Breast epithelium (tissue), 3 donors: ENCODE results near the gene SCG5.

Source experiments
- POLR2A ChIP-seq: fragments of 450-650 bp; IDR thresholded peaks from one replicate; pipeline ENCODE4 v1.6.1; 2016; ENCODE audit warnings: antibody characterized with exemption, mild to moderate bottlenecking, moderate library complexity
- TF ChIP-seq, protein P1 (sequence below), 3 donors: fragments of 450-650 bp; IDR thresholded peaks; one replicate each; pipeline ENCODE4 v1.5.1; 2016 to 2017; ENCODE audit warnings: antibody characterized with exemption in 3 of 3, mild to moderate bottlenecking in 3 of 3, moderate library complexity in 3 of 3

DNA sequence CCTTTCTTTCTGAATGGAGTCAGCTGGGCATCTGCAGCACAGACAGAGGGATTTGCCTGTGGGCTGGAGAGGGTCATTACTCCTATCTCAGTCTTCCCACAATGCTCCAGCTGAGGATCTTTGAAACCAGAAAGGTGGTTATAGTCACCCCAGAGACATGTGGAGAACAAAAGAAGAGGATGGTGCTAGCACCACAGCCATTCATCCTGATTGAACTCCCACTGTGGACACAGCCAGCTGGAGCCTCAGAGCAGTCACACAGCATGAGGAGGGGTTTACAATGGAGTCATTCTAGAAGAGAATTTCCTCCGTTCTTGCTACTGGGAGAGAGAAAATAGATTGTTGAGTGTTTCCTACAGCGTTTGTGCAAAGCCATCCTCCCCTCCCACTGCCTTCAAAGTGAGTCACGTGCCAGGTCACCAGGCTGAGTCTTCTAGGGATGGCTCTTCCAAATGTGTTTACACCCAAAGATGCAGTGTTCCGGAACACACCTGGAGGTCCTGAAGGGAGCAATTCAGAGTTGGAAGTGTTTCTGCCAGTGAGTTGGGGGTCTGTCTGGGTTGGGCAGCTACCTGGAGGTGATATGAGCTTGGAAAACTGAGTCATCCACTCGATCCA lies 57.4 kb downstream of the SCG5 start:
- TF ChIP-seq, protein P1, sequence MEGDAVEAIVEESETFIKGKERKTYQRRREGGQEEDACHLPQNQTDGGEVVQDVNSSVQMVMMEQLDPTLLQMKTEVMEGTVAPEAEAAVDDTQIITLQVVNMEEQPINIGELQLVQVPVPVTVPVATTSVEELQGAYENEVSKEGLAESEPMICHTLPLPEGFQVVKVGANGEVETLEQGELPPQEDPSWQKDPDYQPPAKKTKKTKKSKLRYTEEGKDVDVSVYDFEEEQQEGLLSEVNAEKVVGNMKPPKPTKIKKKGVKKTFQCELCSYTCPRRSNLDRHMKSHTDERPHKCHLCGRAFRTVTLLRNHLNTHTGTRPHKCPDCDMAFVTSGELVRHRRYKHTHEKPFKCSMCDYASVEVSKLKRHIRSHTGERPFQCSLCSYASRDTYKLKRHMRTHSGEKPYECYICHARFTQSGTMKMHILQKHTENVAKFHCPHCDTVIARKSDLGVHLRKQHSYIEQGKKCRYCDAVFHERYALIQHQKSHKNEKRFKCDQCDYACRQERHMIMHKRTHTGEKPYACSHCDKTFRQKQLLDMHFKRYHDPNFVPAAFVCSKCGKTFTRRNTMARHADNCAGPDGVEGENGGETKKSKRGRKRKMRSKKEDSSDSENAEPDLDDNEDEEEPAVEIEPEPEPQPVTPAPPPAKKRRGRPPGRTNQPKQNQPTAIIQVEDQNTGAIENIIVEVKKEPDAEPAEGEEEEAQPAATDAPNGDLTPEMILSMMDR (IDR thresholded peaks at IDR 0.05): no peak
- TF ChIP-seq POLR2A: no peak
